Adrenal gland (tissue), 12 donors: ENCODE results near the gene RPS8. TPM values are rescaled to one million over a fixed set of nuclear protein-coding genes. Genes with fewer than 3 reads are reported as not detected.

Experiments used
- DNase-seq, 7 donors: peaks; one replicate each; pipeline ENCODE4 v3.0.0-alpha.2; 2019 to 2020
- H3K27ac ChIP-seq, 5 donors: fragments of 200-600 bp; sonication (generic) in 4 of 5; 1 replicate in 3 of 5; 2 replicates in 2 of 5; pipeline versions ENCODE4 v1.5.1 to v1.8.0; 2016 to 2020; ENCODE audit warnings: mild to moderate bottlenecking in 1 of 5
- H3K27me3 ChIP-seq: fragments of 200-600 bp; 2 replicates; pipeline ENCODE4 v1.8.0; 2021
- H3K36me3 ChIP-seq, 2 donors: fragments of 200-600 bp; replicated peaks in 1 of 2; 1 replicate in 1 of 2; 2 replicates in 1 of 2; pipeline versions ENCODE4 v1.5.1 to v1.8.0; 2018 to 2022
- H3K4me1 ChIP-seq, 2 donors: fragments of 200-600 bp; replicated peaks in 1 of 2; 1 replicate in 1 of 2; 2 replicates in 1 of 2; pipeline versions ENCODE4 v1.5.1 to v1.8.0; 2018 to 2021
- H3K4me3 ChIP-seq, 4 donors: fragments of 200-600 bp; sonication (generic) in 3 of 4; one replicate each; pipeline ENCODE4 v1.5.1; 2016 to 2018
- H3K9me3 ChIP-seq, 3 donors: fragments of 200-600 bp; sonication (generic) in 1 of 3; replicated peaks in 1 of 3; 1 replicate in 2 of 3; 2 replicates in 1 of 3; pipeline versions ENCODE4 v1.5.1 to v1.8.0; 2016 to 2021
- POLR2A ChIP-seq, 2 donors: fragments of 450-650 bp; IDR thresholded peaks; one replicate each; pipeline ENCODE4 v1.6.1; 2017; ENCODE audit warnings: antibody characterized with exemption in 2 of 2, mild to moderate bottlenecking in 2 of 2, moderate library complexity in 1 of 2
- WGBS, 4 donors: extraction: QIAGEN DNeasy Blood & Tissue Kit in 2 of 4; methylation state at CpG; one replicate each; pipeline versions ENCODE4 v1.1.5 to v1.1.7; 2013 to 2017; 5-methylcytosine and 5-hydroxymethylcytosine counted together
- intact Hi-C, 2 donors: fragments of 100-400 bp; cut with DNase I; formaldehyde crosslinking; loops; one replicate each; pipeline versions ENCODE4 v1.14.1 to v1.15.0; 2022 to 2023
- polyA plus RNA-seq, 3 donors: library from polyadenylated mRNA; stranded (reverse); fragments of 200-250 nt in 2 of 3; fragments of 350-450 nt in 1 of 3; fragmentation: Illumina TruSeq in 1 of 3; extraction: RNeasy Lipid Tissue Mini Kit (QIAGEN cat#74804) in 1 of 3; gene quantifications; one replicate each; pipeline ENCODE4 v1.2.3, GENCODE V29; 2013 to 2014
- total RNA-seq, 9 donors: library from RNA; depleted of rRNA in 4 of 9; stranded (reverse); fragments of >200 nt in 4 of 9; fragments of 120-200 nt in 1 of 9; fragmentation: NEBNext Ultra II Directional in 1 of 9; extraction: Animal tissue kit (Norgen Biotek cat#: 25700) in 1 of 9; gene quantifications; one replicate each; pipeline versions ENCODE4 v1.1.0 to v1.2.4, GENCODE V29; 2013 to 2023
- TF ChIP-seq, protein P1 (sequence below), 6 experiments: fragments of 450-650 bp in 4 of 6; fragments of 200-600 bp in 2 of 6; sonication (generic) in 1 of 6; IDR thresholded peaks; 1 replicate in 5 of 6; 2 replicates in 1 of 6; pipeline versions ENCODE4 v1.5.1 to v1.8.0; 2016 to 2021; ENCODE audit warnings: antibody characterized with exemption in 6 of 6, mild to moderate bottlenecking in 2 of 6, moderate library complexity in 1 of 6
- donor health status: healthy with polysubstance abuse.
- donor health status: Bipolar disorder and iron deficiency.
- donor health status: DM: yes; HTN: yes; CAD: no.
- donor health status: DM: no; HTN: no; CAD: no.
- donor health status: DM: no; HTN: no; CAD: no.
- donor health status: DM: yes; HTN: yes; CAD: no.

Gene RPS8
- total and polyA plus RNA-seq, 12 donors, result 1,508 to 3,127 (median 2,474) TPM

DNA sequence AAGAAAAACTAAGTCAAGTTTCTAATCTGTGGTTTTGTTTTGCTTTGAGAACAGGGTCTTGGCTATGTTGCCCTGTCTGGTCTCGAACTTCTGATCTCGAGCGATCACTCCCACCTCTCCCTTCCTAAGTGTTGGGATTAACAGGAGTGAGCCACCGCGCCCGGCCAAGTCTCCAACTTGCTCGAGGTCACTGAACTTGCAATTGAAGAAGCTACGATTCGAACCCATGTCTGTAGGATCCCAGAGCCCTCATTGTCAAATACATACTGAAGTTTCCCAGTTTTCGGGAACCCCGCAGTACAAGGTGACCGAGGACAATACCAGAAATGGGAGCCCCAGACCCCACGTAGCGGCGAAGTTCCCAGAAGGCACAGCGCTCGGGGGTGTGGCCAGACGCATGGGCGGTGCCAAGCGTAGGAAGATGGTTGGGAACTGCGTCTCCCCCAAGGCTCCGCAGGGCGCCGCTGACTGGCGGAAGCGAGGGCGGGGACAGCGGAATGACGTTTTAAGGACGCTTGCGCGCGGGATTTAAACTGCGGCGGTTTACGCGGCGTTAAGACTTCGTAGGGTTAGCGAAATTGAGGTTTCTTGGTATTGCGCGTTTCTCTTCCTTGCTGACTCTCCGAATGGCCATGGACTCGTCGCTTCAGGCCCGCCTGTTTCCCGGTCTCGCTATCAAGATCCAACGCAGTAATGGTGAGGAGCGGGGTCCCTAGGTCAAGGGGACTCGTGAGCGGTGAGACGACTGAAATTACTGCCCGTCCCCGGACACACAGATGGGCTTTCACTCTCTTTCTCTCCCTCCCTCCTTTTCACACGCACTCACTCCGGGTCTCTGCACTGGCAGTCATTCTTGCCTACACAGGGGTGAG, 35.8 kb upstream of the RPS8 start, which contains the start of gene KIF2C:
KIF2C (plus strand) TSS at position 531 of the 872 bp plus-strand sequence; CDS start at position 627, 96 bp downstream.
- TF ChIP-seq, protein P1, sequence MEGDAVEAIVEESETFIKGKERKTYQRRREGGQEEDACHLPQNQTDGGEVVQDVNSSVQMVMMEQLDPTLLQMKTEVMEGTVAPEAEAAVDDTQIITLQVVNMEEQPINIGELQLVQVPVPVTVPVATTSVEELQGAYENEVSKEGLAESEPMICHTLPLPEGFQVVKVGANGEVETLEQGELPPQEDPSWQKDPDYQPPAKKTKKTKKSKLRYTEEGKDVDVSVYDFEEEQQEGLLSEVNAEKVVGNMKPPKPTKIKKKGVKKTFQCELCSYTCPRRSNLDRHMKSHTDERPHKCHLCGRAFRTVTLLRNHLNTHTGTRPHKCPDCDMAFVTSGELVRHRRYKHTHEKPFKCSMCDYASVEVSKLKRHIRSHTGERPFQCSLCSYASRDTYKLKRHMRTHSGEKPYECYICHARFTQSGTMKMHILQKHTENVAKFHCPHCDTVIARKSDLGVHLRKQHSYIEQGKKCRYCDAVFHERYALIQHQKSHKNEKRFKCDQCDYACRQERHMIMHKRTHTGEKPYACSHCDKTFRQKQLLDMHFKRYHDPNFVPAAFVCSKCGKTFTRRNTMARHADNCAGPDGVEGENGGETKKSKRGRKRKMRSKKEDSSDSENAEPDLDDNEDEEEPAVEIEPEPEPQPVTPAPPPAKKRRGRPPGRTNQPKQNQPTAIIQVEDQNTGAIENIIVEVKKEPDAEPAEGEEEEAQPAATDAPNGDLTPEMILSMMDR (IDR thresholded peaks at IDR 0.05), result peak in 1 of 6 experiments; percentile 19
- peak in 1 of 2 donors; percentile 74 for TF ChIP-seq POLR2A (IDR thresholded peaks at IDR 0.05)
- intact Hi-C loops, result loop anchor here (5.0 to 10.0 kb wide), 2 partner anchors 38 to 45 kb away; partner anchors contain the start of genes BEST4 (in 1 of the 2) and RPS8 (in 1 of the 2)
- Histone ChIP-seq H3K27me3 (no peaks in the 10 kb centered on the region), H3K4me3 (peak within 1 kb of the TSS in 3 of 4 donors; percentile 1 to 69 (median 33)), H3K27ac (peak within 1 kb of the TSS in 4 of 5 donors; percentile 61 to 92 (median 89)), H3K36me3 (no peaks in the 10 kb centered on the region), H3K4me1 (peaks cover 6 to 11% of the 10 kb centered on the region in 2 donors), H3K9me3 (no peaks in the 10 kb centered on the region)
- WGBS, 4 donors, result 1% methylated on average over 17 to 57 of the region's 57 CpGs
- peak; percentile 95 to 98 (median 97) for DNase-seq

DNA sequence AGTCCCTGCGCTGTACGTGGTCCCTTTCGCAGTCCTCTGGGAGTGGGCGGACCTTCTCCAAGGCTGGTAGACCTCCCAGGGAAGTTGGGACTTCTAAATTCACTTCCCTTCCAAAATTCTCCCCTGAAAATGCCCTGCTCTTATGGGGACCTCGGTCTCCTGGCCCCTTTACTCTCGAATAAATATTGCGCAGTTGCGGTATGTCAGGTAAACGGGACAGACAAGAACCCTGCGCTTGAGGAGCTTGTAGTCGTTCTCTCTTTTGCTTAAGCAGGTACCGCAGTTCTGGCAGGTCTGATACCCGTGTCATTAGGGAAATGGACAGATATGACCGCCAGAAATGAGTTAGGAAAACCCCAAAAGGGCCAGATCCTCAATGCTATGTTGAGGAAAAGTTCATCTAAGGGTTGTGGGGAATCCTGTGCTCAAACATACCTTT, 35.1 kb upstream of the RPS8 start:
- TF ChIP-seq, protein P1 (IDR thresholded peaks at IDR 0.05), result no peak
- no peak for TF ChIP-seq POLR2A (IDR thresholded peaks at IDR 0.05)
- Histone ChIP-seq H3K4me3 (peak overlapping the region in 1 of 4 donors; percentile 69), H3K27me3 (no peaks in the 10 kb centered on the region), H3K9me3 (no peaks in the 10 kb centered on the region), H3K4me1 (peaks cover 6 to 11% of the 10 kb centered on the region in 2 donors), H3K27ac (peak overlapping the region in 1 of 5 donors; percentile 92), H3K36me3 (no peaks in the 10 kb centered on the region)
- 2 to 8% (median 3%) methylated on average over 14 of the region's 14 CpGs for WGBS, 4 donors
- no peak for DNase-seq
- intact Hi-C loops, result loop anchor here in 1 of 2 donors (5.0 kb wide), 1 partner anchor 37 kb away; the partner anchor contains the start of gene RPS8

DNA sequence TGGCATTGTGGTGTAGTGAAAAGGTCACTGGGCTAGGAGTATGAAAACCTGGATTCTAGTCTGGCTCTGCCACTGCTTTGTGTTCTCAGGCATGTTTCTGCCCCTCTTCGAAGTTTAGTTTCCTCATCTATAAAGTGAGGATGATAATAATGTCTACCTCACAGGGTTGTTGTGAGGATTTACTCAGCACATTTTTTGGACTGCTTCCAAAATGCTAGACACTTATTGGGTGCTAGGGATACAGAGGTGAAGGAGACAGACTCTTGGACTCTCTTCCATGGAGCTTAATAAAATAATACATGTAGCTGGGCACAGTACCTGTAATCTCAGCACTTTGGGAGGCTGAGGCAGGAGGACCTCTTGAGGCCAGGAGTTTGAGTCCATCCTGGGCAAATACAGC, 32.1 kb upstream of the RPS8 start:
- Histone ChIP-seq H3K27ac (no peak overlapping the region), H3K9me3 (no peaks in the 10 kb centered on the region), H3K4me1 (peaks cover 6 to 11% of the 10 kb centered on the region in 2 donors), H3K4me3 (no peak overlapping the region), H3K27me3 (no peaks in the 10 kb centered on the region), H3K36me3 (no peaks in the 10 kb centered on the region)
- DNase-seq, result no peak
- WGBS, 4 donors, result 75 to 91% (median 89%) methylated on average over 1 of the region's 1 CpG
- intact Hi-C loops, result loop anchor here in 1 of 2 donors (5.0 kb wide), 1 partner anchor 34 kb away; the partner anchor contains the start of gene RPS8
- TF ChIP-seq, protein P1 (IDR thresholded peaks at IDR 0.05), result no peak
- no peak for TF ChIP-seq POLR2A (IDR thresholded peaks at IDR 0.05)

DNA sequence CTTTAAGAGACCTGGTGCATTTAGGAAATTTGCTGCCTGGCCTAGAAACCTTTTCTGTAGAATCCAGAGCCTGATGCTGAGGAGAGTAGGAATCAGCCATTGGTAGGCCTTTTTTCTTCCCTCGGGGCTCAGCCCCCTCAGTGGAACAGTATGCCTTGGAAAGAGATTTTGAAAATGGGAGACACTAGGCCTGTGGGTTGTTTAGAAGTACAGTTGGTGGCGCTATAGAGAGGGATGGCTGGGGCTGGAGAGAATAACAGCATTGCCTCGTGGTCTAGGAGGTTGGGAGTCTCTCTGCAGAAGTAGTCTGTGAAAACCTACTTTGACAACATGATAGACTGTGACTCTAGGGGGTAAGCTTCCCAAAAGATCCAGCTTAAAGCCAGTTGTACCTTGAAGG, 27.5 kb upstream of the RPS8 start:
- TF ChIP-seq, protein P1 (IDR thresholded peaks at IDR 0.05), result no peak
- no peak for TF ChIP-seq POLR2A (IDR thresholded peaks at IDR 0.05)
- Histone ChIP-seq H3K27ac (no peak overlapping the region), H3K9me3 (no peaks in the 10 kb centered on the region), H3K27me3 (no peaks in the 10 kb centered on the region), H3K4me3 (no peak overlapping the region), H3K4me1 (no peaks in the 10 kb centered on the region), H3K36me3 (no peaks in the 10 kb centered on the region)
- whole genome bisulfite sequencing, 4 donors, result 85 to 98% (median 95%) methylated on average over 3 of the region's 3 CpGs
- DNase-seq, result no peak
- intact Hi-C loops, result no loop called here
